Mesendoderm (in vitro differentiated cells): ENCODE results near the gene BRMS1.
A peak's percentile ranks its signal among the peaks of the same experiment; 100 is the strongest.

Source experiments
- DNase-seq: peaks from one replicate; pipeline ENCODE4 v3.0.0; 2013
- H2AK5ac ChIP-seq: 2 replicates; pipeline ENCODE4 v1.6.1; 2013; ENCODE audit warnings: low read length, inconsistent platforms
- H2BK120ac ChIP-seq: 2 replicates; pipeline ENCODE4 v1.6.1; 2013; ENCODE audit warnings: low read depth, mild to moderate bottlenecking, low read length, moderate library complexity, mixed read lengths
- H2BK15ac ChIP-seq: replicated peaks from 2 replicates; pipeline ENCODE4 v1.6.1; 2013; ENCODE audit warnings: low read depth, mild to moderate bottlenecking, moderate library complexity
- H2BK5ac ChIP-seq: 2 replicates; pipeline ENCODE4 v1.6.1; 2013; ENCODE audit warnings: low read length, inconsistent platforms
- H3K18ac ChIP-seq: 2 replicates; pipeline ENCODE4 v1.6.1; 2013; ENCODE audit warnings: mild to moderate bottlenecking, low read length, mixed read lengths
- H3K23ac ChIP-seq: one replicate; pipeline ENCODE4 v1.6.1; 2013; ENCODE audit warnings: low read length
- H3K27ac ChIP-seq: 2 replicates; pipeline ENCODE4 v1.5.1; 2013; ENCODE audit warnings: low read depth, mild to moderate bottlenecking, inconsistent platforms, low read length, moderate library complexity
- H3K27me3 ChIP-seq: 2 replicates; pipeline ENCODE4 v1.6.1; 2013; ENCODE audit warnings: low read length, control low read depth, mild to moderate bottlenecking, inconsistent platforms; ENCODE audit not compliant: insufficient read depth, poor library complexity
- H3K36me3 ChIP-seq: 2 replicates; pipeline ENCODE4 v1.6.1; 2013; ENCODE audit warnings: low read length, inconsistent platforms; ENCODE audit not compliant: control insufficient read depth, insufficient read depth
- H3K4ac ChIP-seq: one replicate; pipeline ENCODE4 v1.6.1; 2013; ENCODE audit warnings: low read depth, mild to moderate bottlenecking, low read length, moderate library complexity
- H3K4me1 ChIP-seq: 2 replicates; pipeline ENCODE4 v1.6.1; 2013; ENCODE audit warnings: low read depth, low read length, inconsistent platforms; ENCODE audit not compliant: control insufficient read depth
- H3K4me2 ChIP-seq: 2 replicates; pipeline ENCODE4 v1.6.1; 2013; ENCODE audit warnings: low read length
- H3K4me3 ChIP-seq: 2 replicates; pipeline ENCODE4 v1.5.1; 2013; ENCODE audit warnings: mild to moderate bottlenecking, low read length
- H3K56ac ChIP-seq: one replicate; pipeline ENCODE4 v1.6.1; 2013; ENCODE audit warnings: low read length
- H3K79me1 ChIP-seq: 2 replicates; pipeline ENCODE4 v1.6.1; 2013; ENCODE audit warnings: low read length, inconsistent platforms
- H3K79me2 ChIP-seq: 2 replicates; pipeline ENCODE4 v1.6.1; 2013; ENCODE audit warnings: mild to moderate bottlenecking, low read length; ENCODE audit not compliant: control insufficient read depth, insufficient read depth
- H3K9ac ChIP-seq: 2 replicates; pipeline ENCODE4 v1.6.1; 2013; ENCODE audit warnings: low read length, inconsistent platforms
- H4K5ac ChIP-seq: one replicate; pipeline ENCODE4 v1.6.1; 2013; ENCODE audit warnings: low read length
- H4K8ac ChIP-seq: one replicate; pipeline ENCODE4 v1.6.1; 2013; ENCODE audit warnings: low read depth, mild to moderate bottlenecking, control low read depth, low read length, moderate library complexity
- WGBS: extraction: QIAGEN DNeasy Blood & Tissue Kit; methylation state at CpG from one replicate; pipeline ENCODE4 v1.1.7; 2013; ENCODE audit warnings: low lambda C conversion rate, missing lambda C conversion rate; ENCODE audit not compliant: insufficient coverage; ENCODE audit errors: extremely low coverage; 5-methylcytosine and 5-hydroxymethylcytosine counted together

Gene BRMS1

DNA sequence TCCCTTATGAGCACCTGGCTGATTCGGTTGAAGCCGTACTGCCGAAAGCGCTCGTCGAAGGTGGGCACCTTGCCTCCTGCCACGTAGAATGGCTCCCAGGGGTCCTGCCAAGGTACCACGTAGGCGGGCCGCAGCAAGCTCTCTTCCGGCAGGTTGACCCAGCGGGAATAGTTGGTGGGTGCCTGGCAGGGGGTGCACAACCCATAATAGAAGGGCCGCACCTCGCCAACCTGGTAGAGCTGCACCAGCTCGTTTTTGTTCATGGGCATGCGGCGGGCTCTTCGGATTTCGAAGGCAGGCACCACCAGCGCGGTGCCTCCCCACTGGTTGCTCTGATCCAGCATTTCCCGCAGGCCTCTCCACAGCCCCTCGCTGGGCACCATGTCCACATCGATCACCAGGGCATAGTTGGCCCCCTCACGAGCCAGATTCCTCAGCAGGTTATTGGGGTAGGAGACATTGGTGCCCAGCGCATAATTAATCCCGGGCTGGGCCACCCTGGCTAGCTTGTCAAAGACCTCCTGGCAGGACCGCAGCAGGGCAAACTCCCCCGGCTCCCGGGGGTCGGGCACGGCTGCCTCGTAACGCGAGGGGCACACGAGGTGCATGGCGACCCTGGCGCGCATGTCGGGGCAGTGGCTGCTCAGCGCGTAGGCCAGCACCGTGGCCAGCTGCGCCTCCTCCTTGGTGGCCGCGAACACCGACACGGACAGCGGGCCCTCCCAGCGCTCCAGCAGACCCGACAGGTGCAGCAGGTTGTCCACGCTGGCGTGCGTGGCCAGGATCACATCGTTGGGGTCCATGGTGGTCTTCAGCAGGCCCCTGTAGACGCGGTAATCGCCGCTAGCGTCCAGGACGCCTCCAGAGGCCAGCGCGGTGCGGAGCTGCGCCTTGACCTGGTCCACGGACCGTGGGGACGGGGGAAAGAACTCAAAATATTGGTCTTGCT, 1.8 kb upstream of the BRMS1 start:
- no peaks in the 10 kb centered on the region for H3K27me3 ChIP-seq
- no CpG with 5 or more reads among the region's 68 CpGs for WGBS
- H3K4me1 ChIP-seq = no peaks in the 10 kb centered on the region
- H3K4me3 ChIP-seq = peak overlapping the region; percentile 89
- peak overlapping the region; percentile 97 for H3K23ac ChIP-seq
- peaks cover 2% of the 10 kb centered on the region for H3K36me3 ChIP-seq
- peak overlapping the region; percentile 98 for H3K9ac ChIP-seq
- no peak overlapping the region for H2BK15ac ChIP-seq
- H3K79me1 ChIP-seq = peaks cover 18% of the 10 kb centered on the region
- H4K8ac ChIP-seq = no peak overlapping the region
- H3K4me2 ChIP-seq = peak overlapping the region; percentile 87
- peak overlapping the region; percentile 81 for H4K5ac ChIP-seq
- H3K4ac ChIP-seq = no peak overlapping the region
- H3K56ac ChIP-seq = peak overlapping the region; percentile 100
- H3K27ac ChIP-seq = peak overlapping the region; percentile 8
- no peak for DNase-seq
- H3K79me2 ChIP-seq = peaks cover 14% of the 10 kb centered on the region
- no peak overlapping the region for H2AK5ac ChIP-seq
- H3K18ac ChIP-seq = no peak overlapping the region
- H2BK5ac ChIP-seq = no peak overlapping the region
- no peak overlapping the region for H2BK120ac ChIP-seq

DNA sequence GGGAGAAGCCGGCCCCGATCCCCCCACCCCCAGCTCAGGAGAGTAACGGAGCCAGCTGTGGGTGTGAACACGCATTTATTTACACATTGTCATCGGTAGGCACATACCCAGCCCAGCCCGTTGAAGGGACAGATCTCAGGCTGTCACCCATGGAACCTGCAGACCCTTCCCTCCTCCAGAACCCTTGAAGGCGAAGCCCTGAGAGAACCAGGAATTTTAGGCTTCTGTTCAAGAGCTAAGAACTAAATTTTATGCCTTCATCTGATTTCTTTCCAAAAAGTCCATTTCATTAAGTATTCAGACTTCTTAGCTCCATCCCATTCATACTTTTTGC, 379 bp upstream of the BRMS1 start:
- Histone ChIP-seq H4K5ac (no peak overlapping the region), H3K4ac (no peak overlapping the region), H3K79me2 (peaks cover 14% of the 10 kb centered on the region), H3K4me1 (no peaks in the 10 kb centered on the region), H3K9ac (peak overlapping the region; percentile 73), H4K8ac (peak overlapping the region; percentile 3), H2BK15ac (no peak overlapping the region), H3K4me2 (peak overlapping the region; percentile 64), H3K18ac (no peak overlapping the region), H2BK120ac (no peak overlapping the region), H2AK5ac (no peak overlapping the region), H3K56ac (peak overlapping the region; percentile 91), H3K4me3 (no peak overlapping the region), H3K36me3 (peaks cover 7% of the 10 kb centered on the region), H3K79me1 (peaks cover 18% of the 10 kb centered on the region), H2BK5ac (no peak overlapping the region), H3K23ac (no peak overlapping the region), H3K27ac (peak overlapping the region; percentile 29), H3K27me3 (no peaks in the 10 kb centered on the region)
- DNase-seq = no peak
- no CpG with 5 or more reads among the region's 7 CpGs for WGBS

DNA sequence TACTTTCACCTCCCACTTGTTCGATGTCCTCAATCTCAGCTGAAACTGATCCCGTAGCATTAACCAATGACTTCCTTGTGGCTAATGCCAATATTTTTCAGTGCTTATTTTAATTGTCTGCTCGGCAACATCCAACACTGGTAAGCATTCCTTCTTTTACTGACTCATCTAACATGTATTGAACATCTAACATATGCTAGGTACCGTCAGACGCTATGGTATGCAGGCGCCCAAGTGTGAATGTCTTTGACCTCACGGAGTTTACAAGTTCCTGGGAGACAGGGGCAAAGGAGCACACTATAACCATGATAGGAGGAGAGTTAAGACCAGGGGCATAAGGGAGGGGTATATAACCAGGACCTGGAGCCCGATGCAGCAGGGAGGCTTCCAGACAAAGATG, 1.7 kb downstream of the BRMS1 start:
- Histone ChIP-seq H3K4me3 (no peak overlapping the region), H4K8ac (no peak overlapping the region), H3K23ac (no peak overlapping the region), H3K18ac (no peak overlapping the region), H3K4ac (no peak overlapping the region), H3K4me2 (no peak overlapping the region), H3K4me1 (no peaks in the 10 kb centered on the region), H2BK5ac (no peak overlapping the region), H3K79me2 (peaks cover 14% of the 10 kb centered on the region), H3K36me3 (peaks cover 9% of the 10 kb centered on the region), H3K27me3 (no peaks in the 10 kb centered on the region), H2BK15ac (no peak overlapping the region), H3K9ac (no peak overlapping the region), H4K5ac (no peak overlapping the region), H3K79me1 (peaks cover 18% of the 10 kb centered on the region), H3K27ac (no peak overlapping the region), H2BK120ac (no peak overlapping the region), H2AK5ac (no peak overlapping the region), H3K56ac (no peak overlapping the region)
- no CpG with 5 or more reads among the region's 8 CpGs for WGBS
- no peak for DNase-seq

DNA sequence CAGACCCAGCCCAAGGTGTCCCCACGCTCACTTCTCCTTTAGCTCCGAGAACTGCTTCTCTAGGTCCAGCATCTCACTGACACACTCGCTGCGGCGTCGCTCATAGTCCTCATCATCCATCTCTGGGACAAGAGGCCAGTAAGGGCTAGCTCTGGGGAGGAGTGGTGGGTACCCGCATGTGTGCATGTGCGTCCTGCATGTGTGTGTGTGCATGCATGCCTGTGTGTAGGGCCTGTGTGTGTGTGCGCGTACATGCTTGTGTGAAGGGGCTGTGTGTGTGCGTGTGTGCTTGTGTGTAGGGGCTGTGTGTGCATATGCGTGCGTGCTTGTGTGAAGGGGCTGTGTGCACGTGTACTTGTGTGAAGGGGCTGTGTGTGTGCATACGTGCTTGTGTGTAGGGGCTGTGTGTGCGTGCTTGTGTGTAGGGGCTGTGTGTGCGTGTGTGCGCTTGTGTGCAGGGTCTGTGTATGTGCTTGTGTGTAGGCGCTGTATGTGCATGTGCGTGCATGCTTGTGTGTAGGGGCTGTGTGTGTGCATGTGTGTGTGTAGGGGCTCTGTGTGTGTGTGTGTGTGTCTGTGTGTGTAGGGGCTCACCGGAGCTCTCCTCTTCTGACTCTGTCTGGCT, 3.3 kb downstream of the BRMS1 start:
- peaks cover 14% of the 10 kb centered on the region for H3K79me2 ChIP-seq
- no peak overlapping the region for H3K18ac ChIP-seq
- H3K9ac ChIP-seq = no peak overlapping the region
- H2AK5ac ChIP-seq = no peak overlapping the region
- H3K23ac ChIP-seq = no peak overlapping the region
- DNase-seq = no peak
- H3K4me1 ChIP-seq = no peaks in the 10 kb centered on the region
- H3K4ac ChIP-seq = no peak overlapping the region
- no peak overlapping the region for H4K8ac ChIP-seq
- H3K79me1 ChIP-seq = peaks cover 18% of the 10 kb centered on the region
- no peak overlapping the region for H3K27ac ChIP-seq
- no peak overlapping the region for H2BK5ac ChIP-seq
- no peak overlapping the region for H3K56ac ChIP-seq
- H2BK120ac ChIP-seq = no peak overlapping the region
- H3K27me3 ChIP-seq = no peaks in the 10 kb centered on the region
- no CpG with 5 or more reads among the region's 21 CpGs for WGBS
- H3K36me3 ChIP-seq = peaks cover 9% of the 10 kb centered on the region
- no peak overlapping the region for H2BK15ac ChIP-seq
- H4K5ac ChIP-seq = no peak overlapping the region
- H3K4me2 ChIP-seq = no peak overlapping the region
- H3K4me3 ChIP-seq = no peak overlapping the region

DNA sequence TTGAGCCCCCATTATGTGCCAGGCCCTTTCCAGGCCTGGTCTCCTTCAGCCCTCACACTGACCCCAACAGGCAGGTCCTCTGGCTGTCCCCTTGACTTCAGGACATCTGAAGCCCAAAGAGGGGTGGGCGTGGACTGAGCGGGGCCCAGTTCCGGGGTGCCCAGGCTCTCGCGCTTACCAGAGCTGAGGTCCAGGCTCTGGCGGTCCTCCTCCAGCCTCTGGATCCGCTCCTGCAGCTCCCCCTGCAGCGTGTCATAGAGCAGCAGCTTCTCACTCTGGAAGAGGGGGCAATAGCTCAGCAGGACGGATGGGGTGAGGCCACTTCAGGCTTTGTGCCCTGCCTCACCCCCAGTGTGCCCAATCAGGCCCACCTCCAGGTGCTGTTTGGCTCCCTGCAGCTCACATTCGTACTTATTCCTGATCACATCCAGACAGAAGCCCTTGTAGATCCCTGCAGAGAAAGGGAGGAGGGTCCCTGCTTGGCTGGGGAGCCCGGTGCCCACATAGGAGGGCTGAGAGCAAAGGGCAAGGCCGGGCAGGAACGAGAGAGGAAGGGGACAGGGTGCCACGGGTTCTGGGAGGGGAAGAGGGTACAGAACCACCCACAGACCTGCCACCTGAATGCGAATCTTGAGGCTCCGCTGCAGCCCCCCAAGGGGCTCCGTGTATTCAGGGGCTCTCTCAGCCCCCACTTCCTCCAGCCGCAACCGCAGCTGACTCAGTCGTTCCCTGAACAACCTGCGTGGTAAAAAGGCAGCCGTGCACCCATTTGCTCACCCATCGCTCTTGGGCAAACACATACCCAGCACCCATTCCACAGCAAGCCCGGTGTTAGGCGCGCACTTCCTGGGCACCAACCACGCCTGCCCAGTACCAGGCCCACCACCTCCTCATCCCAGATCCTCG, 4.1 kb downstream of the BRMS1 start:
- no peak overlapping the region for H2BK120ac ChIP-seq
- H4K8ac ChIP-seq = no peak overlapping the region
- WGBS = no CpG with 5 or more reads among the region's 28 CpGs
- H3K4me2 ChIP-seq = no peak overlapping the region
- no peak overlapping the region for H4K5ac ChIP-seq
- H2AK5ac ChIP-seq = no peak overlapping the region
- no peak overlapping the region for H3K23ac ChIP-seq
- peaks cover 14% of the 10 kb centered on the region for H3K79me2 ChIP-seq
- no peak overlapping the region for H2BK5ac ChIP-seq
- no peak overlapping the region for H3K9ac ChIP-seq
- no peaks in the 10 kb centered on the region for H3K4me1 ChIP-seq
- no peaks in the 10 kb centered on the region for H3K27me3 ChIP-seq
- H3K36me3 ChIP-seq = peaks cover 9% of the 10 kb centered on the region
- H3K18ac ChIP-seq = no peak overlapping the region
- no peak overlapping the region for H2BK15ac ChIP-seq
- no peak for DNase-seq
- no peak overlapping the region for H3K56ac ChIP-seq
- no peak overlapping the region for H3K4ac ChIP-seq
- no peak overlapping the region for H3K27ac ChIP-seq
- H3K79me1 ChIP-seq = peaks cover 18% of the 10 kb centered on the region
- no peak overlapping the region for H3K4me3 ChIP-seq
